HL-60 (cell line): ENCODE measurements around the gene DUSP22.

Experiments used
- DNase-seq, 2 experiments: peaks; one replicate each; pipeline ENCODE4 v3.0.0-alpha.2; 2010 to 2020; ENCODE audit warnings: low read depth in 1 of 2, low spot score in 1 of 2
- H3K27ac ChIP-seq: fragments of 250-450 bp; sonication (Bioruptor Pico); replicated peaks from 2 replicates; pipeline ENCODE4 v1.5.1; 2020; ENCODE audit warnings: mild to moderate bottlenecking, moderate library complexity
- H3K27me3 ChIP-seq: fragments of 250-450 bp; sonication (Bioruptor Pico); 2 replicates; pipeline ENCODE4 v1.5.1; 2021; ENCODE audit warnings: mild to moderate bottlenecking, moderate library complexity; ENCODE audit not compliant: insufficient read depth, poor library complexity, severe bottlenecking
- H3K4me3 ChIP-seq: replicated peaks from 2 replicates; pipeline ENCODE4 v1.5.1; 2011; ENCODE audit warnings: mild to moderate bottlenecking, control low read depth, low read length; ENCODE audit not compliant: insufficient read depth
- CTCF ChIP-seq: IDR thresholded peaks from one replicate; pipeline ENCODE4 v1.5.1; 2011; ENCODE audit warnings: low read length, control low read depth, inconsistent platforms; ENCODE audit not compliant: insufficient read depth
- GABPA ChIP-seq: IDR thresholded peaks from 2 replicates; pipeline ENCODE4 v1.6.1; 2012; ENCODE audit warnings: low read depth
- POLR2AphosphoS5 ChIP-seq: IDR thresholded peaks from 2 replicates; pipeline ENCODE4 v1.6.1; 2012; ENCODE audit warnings: low read depth
- SPI1 ChIP-seq: IDR thresholded peaks from 2 replicates; pipeline ENCODE4 v1.6.1; 2012; ENCODE audit warnings: low read depth, mild to moderate bottlenecking, borderline replicate concordance
- TF ChIP-seq, protein P1 (sequence below): IDR thresholded peaks from 2 replicates; pipeline ENCODE4 v1.6.1; 2012; ENCODE audit warnings: low read depth; ENCODE audit not compliant: insufficient replicate concordance

The DUSP22 gene

GRCh38 chr6:300026-300425 is 7.7 kb downstream of the DUSP22 start:
- no peak for DNase-seq
- Histone ChIP-seq H3K27ac (no peak overlapping the region), H3K4me3 (no peak overlapping the region), H3K27me3 (no peaks in the 10 kb centered on the region)
- TF ChIP-seq GABPA = no peak
- TF ChIP-seq POLR2AphosphoS5 = no peak
- TF ChIP-seq, protein P1, sequence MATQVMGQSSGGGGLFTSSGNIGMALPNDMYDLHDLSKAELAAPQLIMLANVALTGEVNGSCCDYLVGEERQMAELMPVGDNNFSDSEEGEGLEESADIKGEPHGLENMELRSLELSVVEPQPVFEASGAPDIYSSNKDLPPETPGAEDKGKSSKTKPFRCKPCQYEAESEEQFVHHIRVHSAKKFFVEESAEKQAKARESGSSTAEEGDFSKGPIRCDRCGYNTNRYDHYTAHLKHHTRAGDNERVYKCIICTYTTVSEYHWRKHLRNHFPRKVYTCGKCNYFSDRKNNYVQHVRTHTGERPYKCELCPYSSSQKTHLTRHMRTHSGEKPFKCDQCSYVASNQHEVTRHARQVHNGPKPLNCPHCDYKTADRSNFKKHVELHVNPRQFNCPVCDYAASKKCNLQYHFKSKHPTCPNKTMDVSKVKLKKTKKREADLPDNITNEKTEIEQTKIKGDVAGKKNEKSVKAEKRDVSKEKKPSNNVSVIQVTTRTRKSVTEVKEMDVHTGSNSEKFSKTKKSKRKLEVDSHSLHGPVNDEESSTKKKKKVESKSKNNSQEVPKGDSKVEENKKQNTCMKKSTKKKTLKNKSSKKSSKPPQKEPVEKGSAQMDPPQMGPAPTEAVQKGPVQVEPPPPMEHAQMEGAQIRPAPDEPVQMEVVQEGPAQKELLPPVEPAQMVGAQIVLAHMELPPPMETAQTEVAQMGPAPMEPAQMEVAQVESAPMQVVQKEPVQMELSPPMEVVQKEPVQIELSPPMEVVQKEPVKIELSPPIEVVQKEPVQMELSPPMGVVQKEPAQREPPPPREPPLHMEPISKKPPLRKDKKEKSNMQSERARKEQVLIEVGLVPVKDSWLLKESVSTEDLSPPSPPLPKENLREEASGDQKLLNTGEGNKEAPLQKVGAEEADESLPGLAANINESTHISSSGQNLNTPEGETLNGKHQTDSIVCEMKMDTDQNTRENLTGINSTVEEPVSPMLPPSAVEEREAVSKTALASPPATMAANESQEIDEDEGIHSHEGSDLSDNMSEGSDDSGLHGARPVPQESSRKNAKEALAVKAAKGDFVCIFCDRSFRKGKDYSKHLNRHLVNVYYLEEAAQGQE = no peak
- TF ChIP-seq CTCF = no peak
- no peak for TF ChIP-seq SPI1

DNA sequence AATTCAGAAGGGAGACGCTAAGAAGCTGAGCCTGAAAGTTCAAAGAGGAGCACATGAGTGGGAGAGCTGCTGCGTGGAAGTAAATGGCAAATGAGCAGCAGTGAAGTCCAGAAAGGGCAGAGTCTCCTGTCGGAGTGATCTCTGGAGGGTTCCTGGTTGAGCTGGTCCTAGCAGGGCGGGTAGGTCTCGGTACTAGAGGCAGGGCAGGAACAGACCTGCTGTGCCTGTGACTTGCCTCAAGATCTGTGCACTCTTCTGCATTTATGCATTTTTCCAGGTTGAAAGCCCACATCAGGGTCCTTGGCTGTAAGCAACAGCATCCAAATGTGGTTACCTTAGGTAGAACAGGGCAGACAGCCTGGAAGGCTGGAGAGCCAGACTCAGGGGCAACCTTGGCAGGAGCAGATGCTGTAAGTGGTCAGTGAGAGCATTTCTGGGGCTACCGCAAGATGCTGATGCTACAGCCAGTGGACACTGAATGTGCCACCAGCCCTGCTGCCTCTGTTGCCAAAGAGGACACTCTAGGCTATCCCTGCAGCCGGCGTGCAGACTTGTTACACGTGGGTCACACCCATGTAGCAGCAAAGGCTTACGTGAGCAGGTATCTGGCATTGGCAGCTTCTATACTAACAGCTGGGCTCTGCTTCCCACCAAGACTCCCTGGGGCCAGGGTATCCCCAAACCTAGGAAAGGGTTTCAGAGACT is 8.4 kb downstream of the DUSP22 start:
- TF ChIP-seq CTCF (no peak), POLR2AphosphoS5 (no peak), GABPA (no peak), SPI1 (no peak)
- TF ChIP-seq, protein P1 = no peak
- H3K27me3 ChIP-seq = no peaks in the 10 kb centered on the region

GRCh38 chr6:301526-301925 is 9.2 kb downstream of the DUSP22 start:
- no peak for DNase-seq
- Histone ChIP-seq H3K4me3 (no peak overlapping the region), H3K27me3 (no peaks in the 10 kb centered on the region), H3K27ac (no peak overlapping the region)
- TF ChIP-seq CTCF (no peak), GABPA (no peak), SPI1 (no peak), POLR2AphosphoS5 (no peak)
- TF ChIP-seq, protein P1 = no peak

More for the DNA sequence above, 8.4 kb downstream of the DUSP22 start:
- H3K27ac ChIP-seq = no peak overlapping the region
- no peak overlapping the region for H3K4me3 ChIP-seq
- no peak for DNase-seq
